ENCODE measurements around the gene SEMA4B. TPM values are rescaled to one million over a fixed set of nuclear protein-coding genes. Genes with fewer than 3 reads are reported as not detected.

SEMA4B gene
- total and polyA plus RNA-seq, 2 experiments from 2014 or later, result 16.7 to 48.2 TPM

- ATAC-seq, result no peak
- Histone ChIP-seq H3K4me2 (no peak overlapping the region), H3K27ac (ENCODE audit: low read depth) (no peak overlapping the region)
Measured at GRCh38 chr15:90192961-90193786, 8.0 kb upstream of the SEMA4B start.

GRCh38 chr15:90194655-90195054 is 6.5 kb upstream of the SEMA4B start:
- no peaks in the 10 kb centered on the region for H3K4me1 ChIP-seq (ENCODE audit: insufficient read depth)
- H4K20me1 ChIP-seq (replicated peaks; ENCODE audit: insufficient read depth), result no peaks in the 10 kb centered on the region
- Mint-ChIP-seq H3K27ac (no peak overlapping the region), H3K36me3 (ENCODE audit: low read depth) (no peaks in the 10 kb centered on the region; the same call in 2 of the 3 replicates), H3K27me3 (ENCODE audit: insufficient read depth, low read depth, poor library complexity) (peaks cover 10% of the 10 kb centered on the region), H3K4me3 (no peak overlapping the region), H3K4me1 (peaks cover 12% of the 10 kb centered on the region), H3K9me3 (no peaks in the 10 kb centered on the region)
- H3K9me2 ChIP-seq (ENCODE audit: insufficient read depth), result no peaks in the 10 kb centered on the region
- H3K4me3 ChIP-seq, result no peak overlapping the region
- no peaks in the 10 kb centered on the region for H3K27me3 ChIP-seq (ENCODE audit: insufficient read depth)
- H3K4me2 ChIP-seq, result no peak overlapping the region
- H2AFZ ChIP-seq, result no peak overlapping the region
- no peak for DNase-seq (ENCODE audit: low spot score)
- no peaks in the 10 kb centered on the region for H3K36me3 ChIP-seq (ENCODE audit: insufficient read depth)
- no peaks in the 10 kb centered on the region for H3K79me2 ChIP-seq (replicated peaks; ENCODE audit: insufficient read depth)
- no peak overlapping the region for H3K27ac ChIP-seq (ENCODE audit: low read depth)
- no peak for ATAC-seq
- no peaks in the 10 kb centered on the region for H3F3A ChIP-seq (replicated peaks; ENCODE audit: low read depth)
- TF ChIP-seq, protein P1, sequence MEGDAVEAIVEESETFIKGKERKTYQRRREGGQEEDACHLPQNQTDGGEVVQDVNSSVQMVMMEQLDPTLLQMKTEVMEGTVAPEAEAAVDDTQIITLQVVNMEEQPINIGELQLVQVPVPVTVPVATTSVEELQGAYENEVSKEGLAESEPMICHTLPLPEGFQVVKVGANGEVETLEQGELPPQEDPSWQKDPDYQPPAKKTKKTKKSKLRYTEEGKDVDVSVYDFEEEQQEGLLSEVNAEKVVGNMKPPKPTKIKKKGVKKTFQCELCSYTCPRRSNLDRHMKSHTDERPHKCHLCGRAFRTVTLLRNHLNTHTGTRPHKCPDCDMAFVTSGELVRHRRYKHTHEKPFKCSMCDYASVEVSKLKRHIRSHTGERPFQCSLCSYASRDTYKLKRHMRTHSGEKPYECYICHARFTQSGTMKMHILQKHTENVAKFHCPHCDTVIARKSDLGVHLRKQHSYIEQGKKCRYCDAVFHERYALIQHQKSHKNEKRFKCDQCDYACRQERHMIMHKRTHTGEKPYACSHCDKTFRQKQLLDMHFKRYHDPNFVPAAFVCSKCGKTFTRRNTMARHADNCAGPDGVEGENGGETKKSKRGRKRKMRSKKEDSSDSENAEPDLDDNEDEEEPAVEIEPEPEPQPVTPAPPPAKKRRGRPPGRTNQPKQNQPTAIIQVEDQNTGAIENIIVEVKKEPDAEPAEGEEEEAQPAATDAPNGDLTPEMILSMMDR (conservative IDR thresholded peaks at IDR 0.05; ENCODE audit: low read depth in 2 of 2), result no peak
- no peak for TF ChIP-seq STAT1 (IDR thresholded peaks at IDR 0.05; ENCODE audit: unreplicated experiment)
- TF ChIP-seq, protein P2, sequence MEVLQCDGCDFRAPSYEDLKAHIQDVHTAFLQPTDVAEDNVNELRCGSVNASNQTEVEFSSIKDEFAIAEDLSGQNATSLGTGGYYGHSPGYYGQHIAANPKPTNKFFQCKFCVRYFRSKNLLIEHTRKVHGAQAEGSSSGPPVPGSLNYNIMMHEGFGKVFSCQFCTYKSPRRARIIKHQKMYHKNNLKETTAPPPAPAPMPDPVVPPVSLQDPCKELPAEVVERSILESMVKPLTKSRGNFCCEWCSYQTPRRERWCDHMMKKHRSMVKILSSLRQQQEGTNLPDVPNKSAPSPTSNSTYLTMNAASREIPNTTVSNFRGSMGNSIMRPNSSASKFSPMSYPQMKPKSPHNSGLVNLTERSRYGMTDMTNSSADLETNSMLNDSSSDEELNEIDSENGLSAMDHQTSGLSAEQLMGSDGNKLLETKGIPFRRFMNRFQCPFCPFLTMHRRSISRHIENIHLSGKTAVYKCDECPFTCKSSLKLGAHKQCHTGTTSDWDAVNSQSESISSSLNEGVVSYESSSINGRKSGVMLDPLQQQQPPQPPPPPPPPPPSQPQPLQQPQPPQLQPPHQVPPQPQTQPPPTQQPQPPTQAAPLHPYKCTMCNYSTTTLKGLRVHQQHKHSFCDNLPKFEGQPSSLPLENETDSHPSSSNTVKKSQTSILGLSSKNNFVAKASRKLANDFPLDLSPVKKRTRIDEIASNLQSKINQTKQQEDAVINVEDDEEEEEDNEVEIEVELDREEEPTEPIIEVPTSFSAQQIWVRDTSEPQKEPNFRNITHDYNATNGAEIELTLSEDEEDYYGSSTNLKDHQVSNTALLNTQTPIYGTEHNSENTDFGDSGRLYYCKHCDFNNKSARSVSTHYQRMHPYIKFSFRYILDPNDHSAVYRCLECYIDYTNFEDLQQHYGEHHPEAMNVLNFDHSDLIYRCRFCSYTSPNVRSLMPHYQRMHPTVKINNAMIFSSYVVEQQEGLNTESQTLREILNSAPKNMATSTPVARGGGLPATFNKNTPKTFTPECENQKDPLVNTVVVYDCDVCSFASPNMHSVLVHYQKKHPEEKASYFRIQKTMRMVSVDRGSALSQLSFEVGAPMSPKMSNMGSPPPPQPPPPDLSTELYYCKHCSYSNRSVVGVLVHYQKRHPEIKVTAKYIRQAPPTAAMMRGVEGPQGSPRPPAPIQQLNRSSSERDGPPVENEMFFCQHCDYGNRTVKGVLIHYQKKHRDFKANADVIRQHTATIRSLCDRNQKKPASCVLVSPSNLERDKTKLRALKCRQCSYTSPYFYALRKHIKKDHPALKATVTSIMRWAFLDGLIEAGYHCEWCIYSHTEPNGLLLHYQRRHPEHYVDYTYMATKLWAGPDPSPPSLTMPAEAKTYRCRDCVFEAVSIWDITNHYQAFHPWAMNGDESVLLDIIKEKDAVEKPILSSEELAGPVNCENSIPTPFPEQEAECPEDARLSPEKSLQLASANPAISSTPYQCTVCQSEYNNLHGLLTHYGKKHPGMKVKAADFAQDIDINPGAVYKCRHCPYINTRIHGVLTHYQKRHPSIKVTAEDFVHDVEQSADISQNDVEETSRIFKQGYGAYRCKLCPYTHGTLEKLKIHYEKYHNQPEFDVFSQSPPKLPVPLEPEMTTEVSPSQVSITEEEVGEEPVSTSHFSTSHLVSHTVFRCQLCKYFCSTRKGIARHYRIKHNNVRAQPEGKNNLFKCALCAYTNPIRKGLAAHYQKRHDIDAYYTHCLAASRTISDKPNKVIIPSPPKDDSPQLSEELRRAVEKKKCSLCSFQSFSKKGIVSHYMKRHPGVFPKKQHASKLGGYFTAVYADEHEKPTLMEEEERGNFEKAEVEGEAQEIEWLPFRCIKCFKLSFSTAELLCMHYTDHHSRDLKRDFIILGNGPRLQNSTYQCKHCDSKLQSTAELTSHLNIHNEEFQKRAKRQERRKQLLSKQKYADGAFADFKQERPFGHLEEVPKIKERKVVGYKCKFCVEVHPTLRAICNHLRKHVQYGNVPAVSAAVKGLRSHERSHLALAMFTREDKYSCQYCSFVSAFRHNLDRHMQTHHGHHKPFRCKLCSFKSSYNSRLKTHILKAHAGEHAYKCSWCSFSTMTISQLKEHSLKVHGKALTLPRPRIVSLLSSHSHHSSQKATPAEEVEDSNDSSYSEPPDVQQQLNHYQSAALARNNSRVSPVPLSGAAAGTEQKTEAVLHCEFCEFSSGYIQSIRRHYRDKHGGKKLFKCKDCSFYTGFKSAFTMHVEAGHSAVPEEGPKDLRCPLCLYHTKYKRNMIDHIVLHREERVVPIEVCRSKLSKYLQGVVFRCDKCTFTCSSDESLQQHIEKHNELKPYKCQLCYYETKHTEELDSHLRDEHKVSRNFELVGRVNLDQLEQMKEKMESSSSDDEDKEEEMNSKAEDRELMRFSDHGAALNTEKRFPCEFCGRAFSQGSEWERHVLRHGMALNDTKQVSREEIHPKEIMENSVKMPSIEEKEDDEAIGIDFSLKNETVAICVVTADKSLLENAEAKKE (CRISPR knock-in tag; IDR thresholded peaks at IDR 0.05), result no peak
- no peak for TF ChIP-seq REST (IDR thresholded peaks at IDR 0.05; ENCODE audit: unreplicated experiment)

More at GRCh38 chr15:90192961-90193786, 8.0 kb upstream of the SEMA4B start:
- Histone ChIP-seq H3K27me3 (ENCODE audit: insufficient read depth) (no peaks in the 10 kb centered on the region), H3K79me2 (replicated peaks; ENCODE audit: insufficient read depth) (no peaks in the 10 kb centered on the region), H3F3A (replicated peaks; ENCODE audit: low read depth) (no peaks in the 10 kb centered on the region), H2AFZ (no peak overlapping the region), H3K4me3 (no peak overlapping the region), H3K9me2 (ENCODE audit: insufficient read depth) (no peaks in the 10 kb centered on the region), H4K20me1 (replicated peaks; ENCODE audit: insufficient read depth) (no peaks in the 10 kb centered on the region), H3K4me1 (ENCODE audit: insufficient read depth) (no peaks in the 10 kb centered on the region), H3K36me3 (ENCODE audit: insufficient read depth) (no peaks in the 10 kb centered on the region)
- TF ChIP-seq JUNB (IDR thresholded peaks at IDR 0.05; ENCODE audit: unreplicated experiment), result no peak
- no peak for TF ChIP-seq ETS1 (IDR thresholded peaks at IDR 0.05)
- TF ChIP-seq CREB1 (CRISPR knock-in tag; IDR thresholded peaks at IDR 0.05; ENCODE audit: low read depth), result no peak
- Mint-ChIP-seq H3K4me1 (peaks cover 12% of the 10 kb centered on the region), H3K27me3 (ENCODE audit: insufficient read depth, low read depth, poor library complexity) (peaks cover 10% of the 10 kb centered on the region), H3K36me3 (ENCODE audit: low read depth) (no peaks in the 10 kb centered on the region), H3K9me3 (no peaks in the 10 kb centered on the region), H3K27ac (no peak overlapping the region), H3K4me3 (no peak overlapping the region)
- DNase-seq (ENCODE audit: low spot score), result no peak

All from GM23338 (cell line).